Measurements from ENCODE around the gene TLL1.

- TF ChIP-seq POLR2A (IDR thresholded peaks at IDR 0.05; ENCODE audit: low read length), result no peak
- no peak for TF ChIP-seq GATA1 (IDR thresholded peaks at IDR 0.05; ENCODE audit: low read depth, low read length)
These were observed 6.9 kb upstream of the TLL1 start for GRCh38 chr4:165866019-165866650.

Measured in erythroblast (primary cell).